ENCODE data around the gene SLC22A23. TPM values are rescaled to one million over a fixed set of nuclear protein-coding genes. Genes with fewer than 3 reads are reported as not detected.

SLC22A23 gene
- total RNA-seq, 1 experiment from 2014 or later = 2.7 TPM

DNA sequence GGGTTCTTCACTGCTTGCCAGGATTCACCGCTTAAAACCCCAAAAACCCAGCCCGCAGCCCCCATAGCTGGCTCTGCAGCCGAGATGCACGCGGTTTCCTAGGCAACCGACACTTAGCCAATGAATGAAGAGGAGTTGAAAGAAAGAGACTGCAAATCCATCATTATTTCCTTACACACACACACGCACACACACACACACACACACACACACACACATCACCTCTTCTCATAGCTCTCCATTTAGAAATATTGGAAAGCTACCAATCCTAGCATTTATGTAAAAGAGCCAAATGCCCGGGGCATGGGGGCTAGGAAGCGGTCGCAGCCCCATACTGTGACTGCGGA is 226.0 kb downstream of the SLC22A23 start:
- DNase-seq (ENCODE audit: low read depth in 1 of 2, low spot score in 2 of 2) = peak in 1 of 2 experiments; percentile 61
- Histone ChIP-seq H3K9me3 (replicated peaks) (0 out of 2 replicates have a peak, but pooled peaks cover 3% of the 10 kb centered on the region), H3K4me3 (peak overlapping the region; percentile 46), H3K27me3 (replicated peaks) (peaks cover 6% of the 10 kb centered on the region; the same call in 1 of the 2 replicates), H3K27ac (no peak overlapping the region), H3K36me3 (no peaks in the 10 kb centered on the region; the same call in 1 of the 2 replicates), H3K4me1 (replicated peaks) (peaks cover 20% of the 10 kb centered on the region)

DNA sequence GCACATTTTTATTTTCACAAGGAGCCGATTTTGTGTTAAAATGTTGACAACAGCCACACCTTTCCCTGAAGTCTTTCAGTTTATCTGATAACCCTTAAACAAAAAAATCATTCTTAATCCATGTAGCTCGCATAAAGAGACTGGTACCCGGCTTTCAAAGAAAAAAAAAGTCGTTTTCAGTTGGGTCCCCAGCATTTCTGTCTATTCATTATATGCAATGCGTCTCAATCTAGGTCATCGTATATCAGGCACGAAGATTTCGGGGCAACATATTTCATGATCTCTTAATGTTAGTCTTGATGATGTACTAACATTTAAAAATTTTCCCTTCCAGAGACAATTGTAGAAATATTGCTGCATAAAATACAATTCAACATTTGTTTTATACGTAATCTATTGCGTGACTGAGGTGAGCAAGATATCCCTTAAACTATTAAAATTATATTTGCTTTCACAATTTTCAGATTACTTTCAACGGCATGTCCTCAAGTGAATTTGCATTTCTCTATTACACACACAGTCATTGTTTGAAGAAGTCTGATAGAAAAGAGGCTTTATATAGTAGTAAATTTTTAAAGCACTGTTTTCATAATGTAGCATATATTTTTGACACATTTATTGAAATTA is 226.5 kb downstream of the SLC22A23 start:
- H3K27me3 ChIP-seq (replicated peaks) = peaks cover 6% of the 10 kb centered on the region; the same call in 1 of the 2 replicates
- DNase-seq (ENCODE audit: low read depth in 1 of 2, low spot score in 2 of 2) = no peak
- H3K9me3 ChIP-seq (replicated peaks) = 0 out of 2 replicates have a peak, but pooled peaks cover 3% of the 10 kb centered on the region
- peaks cover 20% of the 10 kb centered on the region for H3K4me1 ChIP-seq (replicated peaks)
- H3K36me3 ChIP-seq = no peaks in the 10 kb centered on the region; the same call in 1 of the 2 replicates
- H3K27ac ChIP-seq = no peak overlapping the region
- no peak overlapping the region; the same call in 1 of the 2 replicates for H3K4me3 ChIP-seq

DNA sequence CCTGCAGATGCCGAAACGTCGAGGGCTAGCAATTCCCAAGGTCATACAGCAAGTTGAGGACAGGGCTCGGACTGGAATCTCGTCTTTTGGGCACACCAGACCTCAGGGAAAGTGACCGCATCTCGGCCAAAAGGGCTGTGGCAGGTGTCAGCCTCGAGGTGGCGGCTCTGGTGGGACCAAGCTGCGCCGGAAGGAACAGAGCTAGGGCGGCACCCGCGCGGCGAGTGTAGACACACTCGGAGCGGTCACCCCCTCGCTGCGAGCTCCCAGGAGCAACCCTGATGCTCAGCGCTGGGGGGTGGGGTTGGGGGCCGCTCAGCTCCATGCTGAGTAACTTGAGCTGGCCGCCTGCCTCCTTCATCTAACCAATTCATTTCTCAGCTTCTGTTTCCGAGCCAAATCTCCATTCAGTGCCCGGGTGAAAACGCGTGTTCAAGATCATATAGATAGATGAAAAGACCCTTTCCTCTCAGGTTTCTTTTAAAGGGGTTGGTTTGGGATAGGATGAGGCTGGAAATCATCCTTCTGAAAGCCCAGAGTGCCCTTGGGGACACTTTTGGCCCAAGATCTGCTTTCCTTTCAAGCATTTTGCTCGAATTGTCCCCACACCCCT is 227.2 kb downstream of the SLC22A23 start:
- Histone ChIP-seq H3K4me1 (replicated peaks) (peaks cover 20% of the 10 kb centered on the region), H3K27me3 (replicated peaks) (peaks cover 6% of the 10 kb centered on the region; the same call in 1 of the 2 replicates)
- DNase-seq (ENCODE audit: low read depth in 1 of 2, low spot score in 2 of 2) = no peak

DNA sequence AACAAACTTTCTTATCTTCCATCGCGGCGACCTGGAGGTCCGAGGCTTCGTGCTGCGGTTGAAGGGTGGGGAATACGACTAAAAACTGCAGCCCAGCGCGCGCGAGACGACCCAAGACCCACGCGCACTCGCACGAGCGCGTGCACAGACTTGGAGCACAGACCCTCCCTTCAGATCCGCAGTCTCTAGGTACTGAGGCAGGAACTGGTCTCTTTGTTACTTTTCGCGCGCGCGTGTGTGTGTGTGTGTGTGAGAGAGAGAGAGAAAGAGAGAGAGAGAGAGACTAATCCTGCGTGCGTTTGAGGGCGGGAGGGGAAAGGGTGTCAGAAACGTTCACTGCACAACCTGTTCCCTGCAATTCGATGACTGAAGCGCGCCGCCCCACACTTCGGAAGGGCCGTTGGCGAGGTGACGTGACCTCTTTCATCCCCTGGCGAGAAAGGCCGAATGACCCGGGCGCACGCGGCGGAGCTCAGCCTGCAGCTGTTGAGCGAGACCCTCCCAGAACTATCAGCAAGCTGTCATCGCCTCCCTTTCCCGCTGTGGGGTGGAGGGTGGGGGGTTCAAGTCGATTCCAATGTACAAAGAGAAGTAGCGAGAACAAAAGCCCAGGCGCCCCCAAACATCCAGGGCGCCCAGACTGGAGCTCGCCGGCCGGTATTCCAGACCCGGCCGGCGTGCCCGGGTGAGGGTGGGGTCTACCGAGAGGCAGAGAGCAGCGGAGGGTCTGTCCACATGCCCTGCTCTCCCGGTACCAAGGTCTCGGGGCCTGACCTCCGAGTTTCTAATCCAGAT is 227.9 kb downstream of the SLC22A23 start:
- Histone ChIP-seq H3K9me3 (replicated peaks) (0 out of 2 replicates have a peak, but pooled peaks cover 3% of the 10 kb centered on the region), H3K4me3 (no peak overlapping the region), H3K36me3 (no peaks in the 10 kb centered on the region; the same call in 1 of the 2 replicates), H3K27me3 (replicated peaks) (peaks cover 6% of the 10 kb centered on the region; the same call in 1 of the 2 replicates), H3K4me1 (replicated peaks) (peaks cover 20% of the 10 kb centered on the region), H3K27ac (no peak overlapping the region)
- DNase-seq (ENCODE audit: low read depth in 1 of 2, low spot score in 2 of 2) = no peak

More for the DNA sequence above, 227.2 kb downstream of the SLC22A23 start:
- H3K36me3 ChIP-seq = no peaks in the 10 kb centered on the region; the same call in 1 of the 2 replicates
- 0 out of 2 replicates have a peak, but pooled peaks cover 3% of the 10 kb centered on the region for H3K9me3 ChIP-seq (replicated peaks)
- no peak overlapping the region for H3K4me3 ChIP-seq
- no peak overlapping the region for H3K27ac ChIP-seq

DNA sequence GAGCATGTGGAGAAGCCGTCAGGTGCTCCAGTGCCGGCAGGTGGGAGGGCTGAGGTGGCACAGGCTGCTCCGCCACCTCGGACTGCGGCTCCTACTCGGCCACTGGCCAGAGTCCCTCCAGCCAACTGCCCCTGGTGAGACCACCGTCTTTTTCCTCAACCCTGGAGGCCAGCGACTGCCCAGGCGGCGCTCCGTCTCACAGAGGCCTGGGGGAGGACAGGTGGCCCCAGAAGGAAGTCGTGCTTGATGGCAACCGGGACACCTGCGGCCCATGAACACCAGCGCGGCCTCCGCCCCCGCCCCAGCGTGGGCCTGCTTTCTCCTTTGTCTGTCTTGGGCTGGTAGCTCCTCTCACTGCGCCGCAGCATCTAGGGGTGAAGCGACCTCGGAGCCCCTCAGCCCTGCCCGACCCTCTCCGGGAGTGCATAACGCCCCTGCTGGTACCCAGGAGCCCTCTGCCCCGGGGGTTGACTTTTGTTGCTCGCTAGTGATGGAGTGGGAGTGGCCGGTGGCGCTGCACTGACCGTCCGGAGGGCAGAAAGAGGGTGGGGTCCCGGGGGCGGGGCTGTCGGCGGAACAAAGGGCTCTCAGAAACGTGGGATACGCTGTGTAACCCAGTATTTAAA is 228.7 kb downstream of the SLC22A23 start:
- H3K27me3 ChIP-seq (replicated peaks) = peaks cover 9% of the 10 kb centered on the region
- no peak overlapping the region for H3K27ac ChIP-seq
- no peak overlapping the region; the same call in 1 of the 2 replicates for H3K4me3 ChIP-seq

DNA sequence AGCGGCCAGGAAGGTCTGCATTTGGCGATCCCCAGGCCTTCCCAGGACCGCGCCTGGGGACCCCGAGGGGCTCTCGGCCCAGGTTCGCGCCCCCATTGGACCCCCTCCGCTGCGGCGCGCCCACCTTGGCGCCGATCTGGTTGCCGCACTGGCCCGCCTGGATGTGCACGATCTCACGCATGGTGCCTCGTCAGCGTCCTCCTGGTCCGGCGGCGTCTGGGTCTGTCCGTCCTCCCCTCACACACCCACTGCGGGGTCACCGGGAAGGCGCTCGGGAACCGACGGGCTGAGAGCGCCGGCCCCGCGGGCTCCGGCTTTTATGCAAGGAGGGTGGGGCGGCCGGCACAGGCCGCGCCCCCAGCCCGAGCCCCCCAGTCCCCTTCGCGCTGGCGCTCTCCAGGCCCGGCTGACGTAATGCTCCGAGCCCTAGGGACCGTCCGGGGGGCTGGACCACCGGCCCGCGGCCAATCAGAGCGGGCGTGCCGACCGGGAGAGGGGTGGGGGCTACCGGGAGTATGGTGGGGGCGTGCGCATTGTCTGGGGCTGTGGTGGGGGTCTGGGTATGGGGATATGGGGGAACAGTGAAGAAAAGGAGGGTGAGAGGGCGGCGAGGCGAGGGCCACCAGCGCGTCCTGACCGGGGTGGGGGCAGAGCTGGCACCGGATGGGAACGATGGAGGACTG is 229.3 kb downstream of the SLC22A23 start, which contains the start of gene TUBB2B:
TUBB2B (minus strand) TSS at position 291 of the 683 bp plus-strand sequence; CDS start at position 181, 110 bp downstream.
- H3K36me3 ChIP-seq = no peaks in the 10 kb centered on the region; the same call in 1 of the 2 replicates
- DNase-seq (ENCODE audit: low read depth in 1 of 2, low spot score in 2 of 2) = peak; percentile 46 to 54
- H3K9me3 ChIP-seq (replicated peaks) = 0 out of 2 replicates have a peak, but pooled peaks cover 1% of the 10 kb centered on the region
- no peak within 1 kb of the TSS for H3K27ac ChIP-seq
- peaks cover 6% of the 10 kb centered on the region for H3K27me3 ChIP-seq (replicated peaks)
- H3K4me1 ChIP-seq (replicated peaks) = peaks cover 20% of the 10 kb centered on the region
- peak within 1 kb of the TSS; percentile 46 for H3K4me3 ChIP-seq

More for the DNA sequence above, 228.7 kb downstream of the SLC22A23 start:
- no peak for DNase-seq (ENCODE audit: low read depth in 1 of 2, low spot score in 2 of 2)
- Histone ChIP-seq H3K4me1 (replicated peaks) (peaks cover 20% of the 10 kb centered on the region), H3K36me3 (no peaks in the 10 kb centered on the region; the same call in 1 of the 2 replicates), H3K9me3 (replicated peaks) (0 out of 2 replicates have a peak, but pooled peaks cover 3% of the 10 kb centered on the region)

DNA sequence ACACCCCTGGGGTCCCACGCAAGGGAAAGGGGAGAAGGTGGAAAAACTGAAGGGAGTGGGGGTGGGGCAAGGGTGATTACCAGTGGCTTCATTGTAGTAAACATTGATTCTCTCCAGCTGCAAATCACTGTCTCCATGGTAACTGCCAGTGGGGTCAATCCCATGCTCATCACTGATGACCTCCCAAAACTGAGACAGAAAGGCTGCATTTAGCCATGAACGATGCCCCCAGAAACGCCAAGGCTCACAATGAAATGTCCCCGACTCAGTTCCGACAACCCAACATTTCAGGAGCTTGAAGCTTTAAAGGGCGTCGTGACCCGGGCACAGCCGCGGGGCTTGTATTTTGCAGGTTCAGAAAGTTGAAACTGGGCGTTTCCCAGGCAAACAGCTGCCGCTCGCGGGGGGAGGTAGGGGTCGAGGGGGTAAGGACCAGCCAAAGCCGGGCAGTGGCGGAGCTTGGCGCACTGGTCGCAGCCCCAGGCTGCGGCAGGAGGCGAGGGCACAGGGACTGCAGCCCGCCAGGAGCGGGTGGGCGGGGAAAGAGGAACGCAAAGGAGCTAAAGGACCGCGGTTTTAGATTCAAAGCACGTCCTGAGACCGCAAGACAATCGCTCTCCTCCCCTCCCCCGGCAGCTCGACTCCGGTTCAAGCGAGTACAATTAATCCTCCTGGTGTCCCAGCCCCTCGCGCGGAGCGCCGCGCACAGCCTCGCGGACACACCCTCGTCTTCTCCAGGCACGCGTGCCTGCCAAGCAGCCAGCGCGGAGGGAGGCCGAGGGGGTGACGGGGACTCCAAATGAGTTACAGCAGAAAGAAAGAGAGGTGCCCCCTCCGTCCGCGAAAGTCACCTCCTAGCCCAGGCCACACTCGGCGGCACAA is 230.1 kb downstream of the SLC22A23 start:
- H3K4me3 ChIP-seq = peak overlapping the region; percentile 46
- H3K9me3 ChIP-seq (replicated peaks) = no peaks in the 10 kb centered on the region
- H3K36me3 ChIP-seq = no peaks in the 10 kb centered on the region; the same call in 1 of the 2 replicates
- peaks cover 6% of the 10 kb centered on the region for H3K27me3 ChIP-seq (replicated peaks)
- H3K27ac ChIP-seq = no peak overlapping the region
- DNase-seq (ENCODE audit: low read depth in 1 of 2, low spot score in 2 of 2) = peak; percentile 45 to 57
- H3K4me1 ChIP-seq (replicated peaks) = peaks cover 17% of the 10 kb centered on the region

DNA sequence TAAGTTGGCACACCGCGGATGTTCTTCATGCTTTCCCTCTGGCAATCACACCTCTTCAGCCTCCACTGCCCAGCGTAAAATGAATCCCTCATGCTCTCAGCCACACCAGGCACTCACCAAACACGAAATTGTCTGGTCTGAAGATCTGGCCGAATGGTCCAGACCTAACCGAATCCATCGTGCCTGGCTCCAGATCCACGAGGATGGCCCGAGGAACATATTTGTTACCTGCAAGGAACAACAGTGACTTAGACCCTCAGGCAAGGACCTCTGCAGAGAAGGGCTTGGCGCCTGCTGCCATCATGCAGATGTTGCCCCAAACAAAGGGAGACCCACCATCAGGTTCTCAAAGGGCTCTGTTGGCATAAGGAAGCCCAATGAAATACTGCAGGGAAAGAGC is 230.8 kb downstream of the SLC22A23 start:
- no peak overlapping the region for H3K27ac ChIP-seq
- no peak overlapping the region for H3K4me3 ChIP-seq
- H3K27me3 ChIP-seq (replicated peaks) = peaks cover 6% of the 10 kb centered on the region
- H3K36me3 ChIP-seq = no peaks in the 10 kb centered on the region; the same call in 1 of the 2 replicates
- H3K4me1 ChIP-seq (replicated peaks) = peaks cover 15% of the 10 kb centered on the region
- no peak for DNase-seq (ENCODE audit: low read depth in 1 of 2, low spot score in 2 of 2)
- no peaks in the 10 kb centered on the region for H3K9me3 ChIP-seq (replicated peaks)

DNA sequence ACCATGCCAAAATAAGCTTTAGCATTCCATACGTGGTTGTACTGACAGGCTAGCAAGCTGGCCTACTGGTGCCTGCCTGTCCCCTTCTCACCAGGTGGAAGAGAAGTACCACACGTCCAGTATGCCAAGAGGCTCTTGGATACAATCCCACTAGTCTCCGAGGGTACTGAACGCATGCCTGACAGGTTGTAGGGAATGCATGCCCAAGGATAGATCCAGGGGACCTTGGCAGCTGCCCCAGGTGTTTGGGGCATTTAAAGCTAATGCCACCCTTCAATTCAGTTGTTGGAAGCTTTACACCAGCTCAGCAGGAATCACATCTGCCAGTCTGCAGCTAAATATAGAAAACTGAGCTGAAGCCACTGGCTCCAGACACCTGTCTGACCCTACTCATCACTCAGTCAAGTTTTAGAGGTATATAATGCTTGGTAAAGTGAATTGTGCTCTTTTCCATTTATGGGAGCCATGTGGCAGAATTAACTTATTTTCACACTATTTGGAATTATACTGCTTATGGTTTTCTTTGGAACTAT is 234.3 kb downstream of the SLC22A23 start:
- no peaks in the 10 kb centered on the region; the same call in 1 of the 2 replicates for H3K36me3 ChIP-seq
- H3K4me3 ChIP-seq = no peak overlapping the region
- H3K9me3 ChIP-seq (replicated peaks) = no peaks in the 10 kb centered on the region
- peaks cover 3% of the 10 kb centered on the region; the same call in 1 of the 2 replicates for H3K27me3 ChIP-seq (replicated peaks)
- H3K4me1 ChIP-seq (replicated peaks) = peaks cover 14% of the 10 kb centered on the region
- DNase-seq (ENCODE audit: low read depth in 1 of 2, low spot score in 2 of 2) = no peak
- H3K27ac ChIP-seq = no peak overlapping the region

DNA sequence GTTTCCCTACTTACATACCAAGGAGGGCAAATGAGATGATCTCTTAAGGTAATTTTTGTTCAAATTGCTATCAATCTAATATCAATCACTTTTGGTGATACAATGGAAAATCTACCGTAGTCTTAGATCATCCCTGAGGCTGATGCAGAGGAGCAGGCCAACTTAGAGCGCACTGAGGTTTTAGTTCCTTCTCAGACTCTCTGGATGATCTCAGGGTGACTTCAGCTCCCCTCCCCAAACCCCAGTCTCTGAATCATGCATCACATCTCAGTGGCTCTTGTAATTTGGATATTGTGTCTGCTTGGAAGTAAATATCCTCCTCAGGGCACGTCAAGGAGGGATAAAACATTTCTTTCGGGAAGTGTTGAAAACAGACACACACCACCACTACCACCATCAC is 235.3 kb downstream of the SLC22A23 start:
- Histone ChIP-seq H3K27me3 (replicated peaks) (peaks cover 3% of the 10 kb centered on the region; the same call in 1 of the 2 replicates), H3K9me3 (replicated peaks) (no peaks in the 10 kb centered on the region), H3K4me3 (no peak overlapping the region), H3K4me1 (replicated peaks) (peaks cover 5% of the 10 kb centered on the region), H3K27ac (no peak overlapping the region), H3K36me3 (no peaks in the 10 kb centered on the region; the same call in 1 of the 2 replicates)
- DNase-seq (ENCODE audit: low read depth in 1 of 2, low spot score in 2 of 2) = no peak

DNA sequence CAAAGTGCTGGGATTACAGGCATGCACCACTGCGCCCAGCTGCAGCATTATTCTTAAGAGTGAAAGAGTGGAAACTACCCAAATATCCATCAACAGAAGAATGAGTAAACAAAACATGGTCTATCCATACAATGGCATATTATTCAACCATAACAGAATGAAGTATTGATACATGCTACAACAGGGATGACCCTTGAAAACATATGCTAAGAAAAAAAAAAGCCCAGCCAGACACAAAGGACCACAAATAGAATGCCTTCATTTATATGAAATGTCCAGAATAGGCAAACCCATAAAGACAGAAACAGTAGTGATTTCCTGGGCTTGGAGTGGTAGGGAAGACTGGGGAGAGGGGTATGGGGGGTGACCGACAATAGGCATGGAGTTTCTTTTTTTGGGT is 236.5 kb downstream of the SLC22A23 start:
- no peaks in the 10 kb centered on the region for H3K4me1 ChIP-seq (replicated peaks)
- H3K27ac ChIP-seq = no peak overlapping the region
- no peaks in the 10 kb centered on the region for H3K9me3 ChIP-seq (replicated peaks)
- no peaks in the 10 kb centered on the region for H3K36me3 ChIP-seq
- H3K27me3 ChIP-seq (replicated peaks) = peaks cover 3% of the 10 kb centered on the region; the same call in 1 of the 2 replicates
- DNase-seq (ENCODE audit: low read depth in 1 of 2, low spot score in 2 of 2) = no peak
- no peak overlapping the region for H3K4me3 ChIP-seq

Measured in SJSA1 (cell line).